Right renal pelvis (tissue), 4 donors: ENCODE data around the gene HOXA5. TPM values are rescaled to one million over a fixed set of nuclear protein-coding genes. Genes with fewer than 3 reads are reported as not detected.

Source experiments
- DNase-seq, 4 donors: peaks; one replicate each; pipeline ENCODE4 v3.0.0-alpha.2; 2013; ENCODE audit warnings: low read depth in 4 of 4, low spot score in 3 of 4, missing footprints in 1 of 4
- polyA plus RNA-seq, 4 donors: library from polyadenylated mRNA; unstranded; fragments of 120-200 nt; gene quantifications; one replicate each; pipeline ENCODE4 v1.2.1, GENCODE V29; 2013; ENCODE audit not compliant: insufficient read length in 4 of 4

HOXA5 gene
- polyA plus RNA-seq, 4 donors, result 71.9 to 83.8 (median 78.1) TPM

- no peak for DNase-seq
Observed at GRCh38 chr7:27172315-27172774, 28.9 kb upstream of the HOXA5 start.

- DNase-seq, result no peak
Observed at GRCh38 chr7:27171637-27172314, 28.3 kb upstream of the HOXA5 start.

- no peak for DNase-seq
Observed at GRCh38 chr7:27171325-27171636, 27.8 kb upstream of the HOXA5 start.

DNA sequence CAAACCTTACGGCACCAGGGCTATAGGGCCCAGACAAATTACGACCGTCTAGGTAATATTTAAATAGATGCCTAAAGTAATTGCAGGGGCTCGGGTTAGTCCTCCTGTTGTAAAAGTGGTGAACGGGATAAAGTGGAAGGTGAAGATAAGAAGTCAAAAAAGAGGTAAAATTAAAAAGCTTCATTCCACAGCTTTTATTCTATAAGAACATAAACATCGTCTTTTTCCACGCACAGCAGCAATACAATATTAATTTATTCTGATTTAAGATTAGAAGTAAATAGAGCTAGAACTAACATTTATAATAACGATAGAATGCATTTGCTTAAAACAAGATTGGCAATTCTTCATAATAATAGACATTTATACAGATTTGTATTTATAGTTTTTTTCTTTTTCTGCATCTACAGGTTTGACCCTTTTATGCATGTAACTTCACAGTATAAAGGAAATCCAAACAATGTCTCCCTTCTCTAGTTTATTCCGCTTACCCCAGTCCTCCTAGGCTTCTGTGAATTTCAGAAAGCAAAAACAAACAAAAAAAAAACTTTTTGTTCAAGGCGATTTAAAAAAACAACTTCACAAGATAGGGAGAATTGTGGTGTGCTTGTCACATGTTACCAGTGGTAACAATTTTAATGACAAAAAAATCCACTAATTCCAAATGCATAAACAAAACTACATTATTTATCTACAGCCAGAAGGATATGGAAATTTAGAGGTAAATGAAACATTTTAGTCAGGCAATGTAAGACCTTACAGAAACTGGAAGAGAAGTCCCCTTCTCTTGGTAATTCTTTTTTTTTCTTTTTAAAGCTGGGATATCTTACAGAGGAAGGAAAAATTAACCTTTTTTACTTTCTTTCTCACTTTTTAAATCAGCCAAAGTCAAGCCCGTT, 27.2 kb upstream of the HOXA5 start:
- no peak for DNase-seq

DNA sequence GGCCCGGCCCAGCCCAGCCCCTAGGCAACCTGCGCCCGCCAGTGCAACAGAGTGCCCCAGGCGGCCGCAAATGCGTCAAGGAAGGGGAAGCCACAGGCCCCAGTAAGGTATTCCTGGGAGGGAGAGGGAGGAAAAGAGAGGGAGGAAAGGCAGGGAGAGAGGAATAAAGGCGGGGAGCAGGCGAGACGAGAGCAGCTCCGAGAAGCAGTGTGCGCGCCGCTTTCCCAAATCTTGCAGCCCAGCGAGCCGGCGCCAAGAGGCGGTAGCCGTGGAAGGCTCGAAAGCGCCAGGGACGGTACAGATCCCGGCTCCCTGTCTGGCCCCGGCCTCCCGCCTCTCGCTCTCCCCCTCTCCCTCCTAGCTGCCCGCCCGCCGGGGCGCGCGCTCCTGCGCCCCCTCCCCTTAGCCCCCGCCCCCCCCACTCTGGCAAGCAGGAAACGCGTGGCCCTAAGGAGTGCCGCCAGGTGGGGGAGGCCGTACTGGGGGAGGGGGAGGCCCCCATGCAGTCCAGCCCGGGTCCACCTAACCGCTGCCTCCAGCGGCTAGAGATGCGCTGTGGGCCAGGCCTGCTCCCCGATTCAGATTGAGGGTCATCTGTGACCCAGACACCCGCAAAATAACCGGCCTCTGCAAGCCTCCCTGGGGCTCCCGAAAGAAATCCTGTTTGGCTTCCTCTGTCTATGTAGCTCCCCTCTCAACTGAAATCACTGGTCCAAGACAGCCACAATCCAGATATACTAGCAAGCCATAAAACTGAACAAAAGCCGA, 26.4 kb upstream of the HOXA5 start:
- DNase-seq, result no peak

DNA sequence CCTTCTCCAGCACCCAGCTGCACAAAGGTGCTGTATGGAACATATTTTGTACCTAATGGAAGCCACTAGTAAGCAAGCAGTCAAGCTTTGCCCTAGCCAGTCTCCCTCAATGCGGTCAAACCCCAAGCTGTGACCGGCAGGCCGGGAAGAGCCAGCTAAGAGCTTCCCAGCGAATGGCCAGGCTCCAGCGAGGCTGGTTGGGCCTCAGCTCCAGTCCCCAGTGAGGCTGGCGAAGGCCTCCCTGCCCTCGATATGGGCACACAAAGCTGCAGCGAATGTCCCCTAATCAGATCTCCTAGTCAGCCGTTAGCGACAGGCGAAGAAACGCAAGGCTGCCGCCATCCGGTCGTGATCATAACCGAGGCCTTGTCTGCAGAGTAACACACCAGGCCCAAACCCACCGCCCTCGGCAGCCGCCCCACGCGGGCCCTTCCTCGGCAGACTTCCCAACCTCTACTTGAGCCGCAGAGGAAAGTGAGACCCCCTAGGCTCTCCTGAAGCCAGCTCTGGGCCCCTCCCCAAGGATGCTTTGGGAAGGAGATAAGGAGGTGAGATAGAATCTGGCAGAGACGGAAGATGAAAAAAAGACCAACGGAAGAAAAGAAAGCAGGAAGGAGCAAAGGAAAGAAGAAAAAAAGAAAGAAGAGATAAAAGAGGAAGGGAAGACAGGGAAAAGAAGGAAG, 24.9 kb upstream of the HOXA5 start:
- no peak for DNase-seq

DNA sequence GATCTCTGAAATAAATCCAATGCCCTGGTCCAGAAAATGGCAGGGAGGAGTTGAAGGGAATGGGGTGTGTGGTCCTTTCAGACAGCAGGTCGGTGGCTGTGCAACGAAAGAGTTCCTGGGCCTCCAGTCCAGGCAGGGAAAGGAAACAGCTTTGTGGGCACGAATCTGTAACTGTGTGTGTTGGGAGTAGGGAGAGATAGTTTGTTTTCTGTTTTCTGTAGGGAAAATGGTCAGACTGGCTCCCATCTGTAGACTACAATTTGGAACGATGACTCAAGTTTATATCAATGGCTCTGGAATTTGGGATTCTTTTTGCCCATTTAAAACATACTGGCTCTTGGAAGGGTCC, 24.4 kb upstream of the HOXA5 start:
- DNase-seq, result no peak

- no peak for DNase-seq
Observed at GRCh38 chr7:27166531-27167505, 23.3 kb upstream of the HOXA5 start.

GRCh38 chr7:27165996-27166530, 22.6 kb upstream of the HOXA5 start:
- DNase-seq, result peak in 2 of 4 donors; percentile 77 to 80

DNA sequence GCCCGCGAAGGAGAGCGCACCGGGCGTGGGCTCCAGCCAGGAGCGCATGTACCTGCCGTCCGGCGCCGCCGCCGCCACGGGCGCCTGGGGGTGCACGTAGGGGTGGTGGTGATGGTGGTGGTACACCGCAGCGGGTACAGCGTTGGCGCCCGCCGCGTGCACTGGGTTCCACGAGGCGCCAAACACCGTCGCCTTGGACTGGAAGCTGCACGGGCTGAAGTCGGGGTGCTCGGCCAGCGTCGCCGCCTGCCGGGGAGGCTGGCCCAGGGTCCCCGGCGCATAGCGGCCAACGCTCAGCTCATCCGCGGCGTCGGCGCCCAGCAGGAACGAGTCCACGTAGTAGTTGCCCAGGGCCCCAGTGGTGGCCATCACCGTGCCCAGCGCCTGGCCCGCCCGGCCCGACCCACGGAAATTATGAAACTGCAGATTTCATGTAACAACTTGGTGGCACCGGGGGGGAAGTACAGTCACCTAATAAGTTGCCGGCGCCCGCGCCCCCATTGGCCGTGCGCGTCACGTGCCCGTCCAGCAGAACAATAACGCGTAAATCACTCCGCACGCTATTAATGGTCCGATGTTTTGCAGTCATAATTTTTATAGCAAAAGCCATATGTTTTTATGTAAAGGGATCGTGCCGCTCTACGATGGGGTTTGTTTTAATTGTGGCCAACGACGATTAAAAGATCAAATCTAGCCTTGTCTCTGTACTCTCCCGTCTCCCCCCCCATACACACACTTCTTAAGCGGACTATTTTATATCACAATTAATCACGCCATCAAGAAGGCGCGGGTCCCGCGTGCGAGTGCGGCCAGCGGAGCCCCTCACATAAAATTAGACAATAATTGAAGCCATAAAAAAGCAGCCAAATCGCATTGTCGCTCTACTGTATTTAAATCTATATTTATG, 21.9 kb upstream of the HOXA5 start, which contains the start of gene HOXA9:
Gene HOXA9 (minus strand): TSS at position 449 of the 907 bp plus-strand sequence. CDS start 80 bp downstream, at position 369.
- DNase-seq, result peak in 3 of 4 donors; percentile 83 to 90 (median 87)

DNA sequence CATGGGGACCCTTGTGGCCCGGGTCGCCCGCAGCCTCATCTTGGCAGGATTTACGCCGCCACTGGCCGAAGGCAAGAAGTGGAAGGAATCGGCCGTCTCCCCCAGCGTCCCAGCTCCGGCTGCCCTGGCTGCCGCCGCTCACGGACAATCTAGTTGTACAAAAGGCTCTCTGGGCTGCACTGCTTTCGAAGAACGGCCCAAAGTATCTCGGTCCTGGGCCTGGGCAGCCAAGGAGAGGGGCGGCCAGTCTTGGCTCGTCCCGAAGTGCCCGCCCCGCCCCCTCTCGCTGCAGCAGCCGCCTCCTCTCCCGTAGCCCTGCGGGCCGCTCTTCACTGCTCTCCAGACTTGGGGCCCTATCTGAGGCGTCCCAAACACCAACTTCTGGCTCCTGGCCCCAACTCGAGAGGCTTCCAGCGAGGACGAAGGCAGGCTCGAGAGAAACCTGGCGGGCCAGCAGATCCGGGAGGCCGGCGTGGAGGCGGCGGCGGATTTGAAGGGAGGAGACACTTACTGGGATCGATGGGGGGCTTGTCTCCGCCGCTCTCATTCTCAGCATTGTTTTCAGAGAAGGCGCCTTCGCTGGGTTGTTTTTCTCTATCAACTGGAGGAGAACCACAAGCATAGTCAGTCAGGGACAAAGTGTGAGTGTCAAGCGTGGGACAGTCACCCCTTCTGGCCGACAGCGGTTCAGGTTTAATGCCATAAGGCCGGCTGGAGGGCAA, 21.0 kb upstream of the HOXA5 start:
- DNase-seq, result no peak

DNA sequence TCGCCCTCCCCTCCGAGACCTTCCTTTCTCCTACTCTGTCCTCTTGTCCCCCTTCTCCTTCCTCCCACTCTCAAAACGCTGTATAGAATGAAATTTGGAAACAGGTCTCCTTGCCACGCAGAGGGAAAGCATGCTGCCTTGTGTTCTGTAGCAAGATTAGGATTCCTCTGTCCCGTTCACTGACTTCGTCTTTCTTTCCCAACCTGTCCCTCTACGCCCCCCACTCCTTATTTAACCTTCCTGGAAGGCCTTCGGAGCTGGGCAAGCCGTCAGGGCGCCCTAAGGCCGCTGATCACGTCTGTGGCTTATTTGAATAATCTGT, 20.5 kb upstream of the HOXA5 start:
- DNase-seq, result no peak

- no peak for DNase-seq
Observed at GRCh38 chr7:27163288-27164044, 20.0 kb upstream of the HOXA5 start.

DNA sequence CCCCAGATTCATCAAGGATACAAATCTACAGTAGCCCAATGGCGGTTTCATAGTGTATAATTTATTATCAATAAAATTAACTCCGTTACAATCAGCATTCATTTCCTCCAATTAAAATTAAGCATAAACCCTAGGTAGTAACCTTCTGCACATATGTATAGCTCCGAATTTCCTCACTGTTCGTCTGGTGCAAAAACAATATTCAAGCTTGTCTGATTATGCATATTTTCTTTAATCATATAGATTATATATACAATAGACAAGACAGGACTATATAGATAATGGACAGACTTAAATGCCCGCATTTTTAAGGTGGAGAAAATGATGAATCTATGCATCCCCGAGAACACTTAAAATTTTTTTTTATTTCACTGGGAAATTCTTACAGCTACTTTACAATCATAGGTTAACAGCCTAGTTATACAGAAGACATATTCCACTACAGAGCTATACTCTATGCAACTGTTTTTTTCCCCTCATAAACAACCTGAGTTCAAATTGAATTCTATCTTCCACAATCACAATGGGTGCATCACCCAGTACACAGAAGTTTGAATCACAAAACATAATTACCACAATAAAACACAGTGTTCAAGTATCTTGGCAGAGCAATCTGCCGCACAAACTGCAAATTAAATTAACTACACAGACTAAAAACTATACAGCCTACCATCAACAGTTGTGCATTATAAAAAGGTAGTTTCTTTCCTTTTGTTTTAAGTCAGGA, 19.2 kb upstream of the HOXA5 start:
- DNase-seq, result no peak

GRCh38 chr7:27161721-27162560, 18.5 kb upstream of the HOXA5 start:
- DNase-seq, result no peak
